Stimulated activated CD4-positive, alpha-beta T cell treated with anti-CD3 and anti-CD28 coated beads, Interleukin-1b, Interleukin-23, amount 100 ng/mL, for 1 hour (primary cell): ENCODE results near the gene EDAR.

ENCODE experiments used
- DNase-seq, 2 donors: peaks; one replicate each; pipeline ENCODE4 v3.0.0-alpha.2; 2020; ENCODE audit warnings: low read depth in 2 of 2

EDAR gene

DNA sequence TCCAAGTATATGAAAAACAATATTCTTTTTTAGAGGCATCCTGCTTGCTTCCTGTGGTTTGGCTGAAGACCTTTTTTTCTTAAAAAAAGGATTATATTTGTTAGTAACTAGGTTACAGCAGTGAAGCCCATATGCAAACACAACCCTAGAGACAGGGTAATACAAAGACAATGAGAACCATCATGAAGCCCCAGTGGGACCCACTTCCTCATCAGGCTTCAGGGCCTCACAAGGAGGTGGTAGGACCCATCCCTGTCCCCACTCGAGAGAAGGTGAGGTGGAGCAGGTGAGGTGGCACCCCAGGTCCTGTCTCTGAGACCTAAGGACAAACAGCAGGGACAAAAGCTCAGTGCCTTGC is 80.3 kb downstream of the EDAR start:
- DNase-seq, result no peak

DNA sequence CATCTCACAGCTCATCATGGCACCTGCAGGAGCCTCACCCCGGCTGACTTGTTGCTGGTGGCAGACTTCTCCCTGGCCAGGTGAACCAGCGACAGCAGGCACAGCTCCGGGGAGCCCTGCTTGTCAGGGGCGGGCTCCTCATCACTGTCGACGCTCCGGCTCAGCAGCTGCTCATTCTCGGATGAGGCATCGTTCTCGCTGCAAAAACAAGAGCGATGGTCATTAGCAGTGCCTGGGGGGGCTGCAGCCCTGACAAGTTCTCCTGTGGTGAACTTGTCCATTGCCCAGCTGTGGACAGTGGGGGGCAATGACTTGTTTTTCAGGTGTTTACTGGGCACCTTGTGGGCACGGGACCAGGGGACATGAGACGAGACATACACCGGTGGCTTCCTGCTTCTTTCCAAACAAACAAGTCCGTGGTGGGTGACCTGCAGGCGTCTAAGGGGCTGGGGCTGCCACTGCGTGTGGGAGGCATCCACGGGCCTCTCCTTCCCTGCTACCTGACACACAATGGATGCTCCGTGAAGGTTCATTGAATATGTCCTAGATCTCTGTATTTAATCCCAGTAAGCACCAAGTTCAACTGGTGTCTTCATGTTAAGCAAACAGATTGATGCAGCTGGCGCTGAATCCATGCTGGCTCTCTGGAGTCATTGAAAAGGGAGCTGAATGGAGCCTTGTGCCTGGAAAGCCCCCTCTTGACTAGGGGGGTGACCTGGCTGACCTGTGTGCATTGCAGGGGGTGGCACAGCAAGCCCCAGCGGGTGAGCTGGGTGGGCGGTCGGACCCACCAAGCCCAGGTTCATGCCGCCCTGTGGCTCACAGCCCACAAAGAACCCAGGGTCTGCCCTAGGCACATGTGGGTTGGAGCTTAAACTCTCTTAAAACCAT is 81.0 kb downstream of the EDAR start:
- no peak for DNase-seq

- no peak for DNase-seq
Observed at GRCh38 chr2:108906403-108907077, 82.5 kb downstream of the EDAR start.

- DNase-seq, result no peak
Observed at GRCh38 chr2:108905906-108906305, 83.1 kb downstream of the EDAR start.

DNA sequence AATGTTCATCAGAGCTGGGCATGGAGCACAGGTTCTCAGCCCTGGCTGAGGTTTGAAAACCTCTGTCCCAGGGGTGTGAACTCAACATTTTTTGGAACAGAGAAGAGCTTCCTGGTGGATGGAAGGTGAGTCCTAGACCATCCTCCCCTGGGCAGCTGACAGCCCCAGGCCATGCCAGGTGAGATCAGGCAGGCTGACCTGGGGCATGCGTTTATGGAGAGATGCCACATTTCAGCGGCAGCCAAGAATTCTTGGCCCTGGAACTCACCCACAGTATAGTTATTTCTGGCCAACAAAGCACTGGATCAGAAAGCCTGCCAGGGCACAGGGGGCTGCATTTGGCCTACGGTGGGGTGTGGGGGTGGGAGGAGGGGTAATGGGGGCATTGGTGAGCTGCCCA is 83.8 kb downstream of the EDAR start:
- DNase-seq, result no peak

GRCh38 chr2:108904680-108905079 is 84.3 kb downstream of the EDAR start:
- no peak for DNase-seq

DNA sequence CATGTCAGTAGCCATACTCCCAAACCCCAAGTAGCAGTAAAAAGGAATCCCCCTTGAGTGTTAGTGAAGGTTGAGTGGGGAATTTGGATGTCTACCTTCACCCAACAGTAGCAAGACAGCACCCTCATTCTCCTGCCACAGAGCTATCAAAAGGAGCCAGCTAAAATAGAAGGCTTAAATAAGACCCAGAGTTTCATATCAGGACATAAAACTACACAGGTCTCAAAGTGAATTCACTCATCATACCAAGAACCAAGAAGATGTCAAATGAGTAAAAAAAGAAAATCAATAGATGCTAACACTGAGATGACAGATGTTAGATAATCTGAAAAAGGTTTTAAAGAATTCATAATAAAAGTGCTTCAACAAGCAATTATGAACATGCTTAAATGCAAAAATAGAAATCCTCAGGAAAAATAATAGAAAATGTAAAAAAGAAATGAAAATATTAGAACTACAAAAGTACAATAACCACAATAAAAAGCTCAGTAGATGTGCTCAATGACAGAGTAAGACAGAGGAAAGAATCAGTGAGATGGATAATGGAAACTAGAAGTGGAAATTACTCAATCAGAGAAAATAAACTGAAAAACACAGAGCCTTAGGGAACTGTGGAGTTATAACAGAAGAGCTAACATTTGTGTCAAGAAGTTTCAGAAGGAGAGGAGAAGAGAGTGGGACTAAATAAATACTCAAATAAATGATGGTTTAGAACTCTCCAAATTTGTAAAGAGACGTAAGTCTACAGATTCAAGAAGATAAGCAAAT is 90.5 kb downstream of the EDAR start:
- DNase-seq, result no peak

DNA sequence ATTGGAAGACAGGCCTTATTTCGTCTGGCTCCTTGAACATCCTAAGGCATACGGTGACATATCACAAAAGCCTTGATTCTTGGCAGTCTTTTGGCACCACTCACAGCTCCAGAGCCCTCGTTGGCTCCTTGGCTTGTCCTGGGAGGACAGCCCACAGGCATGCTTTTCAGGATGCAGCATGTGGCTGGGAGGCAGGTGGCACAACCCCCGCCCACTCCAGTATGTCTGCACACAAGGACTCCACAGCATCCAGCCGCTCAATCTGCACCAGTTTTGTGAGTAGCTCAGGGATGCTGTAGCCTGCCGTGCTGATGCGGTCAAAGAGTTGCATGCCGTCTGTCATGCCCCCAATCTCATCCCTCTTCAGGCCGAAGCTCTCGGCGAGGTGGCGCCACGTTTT is 92.3 kb downstream of the EDAR start:
- no peak for DNase-seq

GRCh38 chr2:108895188-108895587 is 93.8 kb downstream of the EDAR start:
- DNase-seq, result no peak

- no peak for DNase-seq
Observed at GRCh38 chr2:108894766-108895165, 94.3 kb downstream of the EDAR start.

DNA sequence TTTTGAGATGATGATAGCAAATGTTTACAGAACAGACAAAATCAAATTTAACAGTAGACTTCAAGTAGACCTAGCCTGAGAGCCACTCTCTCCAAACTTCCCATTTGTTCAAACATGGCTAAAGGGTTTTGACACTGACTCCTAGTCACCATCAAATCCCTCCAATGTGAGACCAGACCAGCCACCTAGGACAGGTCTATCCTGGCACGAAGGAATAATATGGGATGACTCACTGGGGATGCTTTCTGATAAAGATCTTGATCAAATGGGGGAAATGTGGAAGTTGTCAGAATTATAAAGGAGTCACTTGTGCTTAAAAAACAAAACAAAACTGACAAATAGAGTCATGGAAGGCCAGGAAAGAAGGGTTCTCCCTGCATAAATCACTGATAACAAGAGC is 95.7 kb downstream of the EDAR start:
- no peak for DNase-seq

- DNase-seq, result no peak
Observed at GRCh38 chr2:108889907-108890306, 99.1 kb downstream of the EDAR start.

DNA sequence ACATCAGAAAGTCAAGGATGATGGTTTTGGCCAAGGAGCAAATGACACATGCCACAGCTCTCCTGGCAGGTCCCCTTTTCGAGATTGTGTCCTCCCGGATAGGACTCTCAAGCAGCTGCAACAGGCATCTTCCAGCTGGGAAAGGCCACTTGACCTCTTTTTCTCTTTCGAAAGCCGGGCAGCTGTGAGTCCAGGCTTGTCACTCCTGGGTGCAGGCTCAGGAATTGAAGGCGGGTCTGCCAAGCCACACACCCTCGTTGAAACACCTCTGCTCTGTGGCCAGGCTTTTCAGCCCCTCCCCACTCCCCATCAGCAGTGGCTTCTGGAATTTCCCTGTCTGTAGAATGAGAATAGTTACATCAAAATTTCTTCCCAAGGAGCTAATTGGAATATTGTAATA is 104.4 kb downstream of the EDAR start:
- DNase-seq, result no peak

DNA sequence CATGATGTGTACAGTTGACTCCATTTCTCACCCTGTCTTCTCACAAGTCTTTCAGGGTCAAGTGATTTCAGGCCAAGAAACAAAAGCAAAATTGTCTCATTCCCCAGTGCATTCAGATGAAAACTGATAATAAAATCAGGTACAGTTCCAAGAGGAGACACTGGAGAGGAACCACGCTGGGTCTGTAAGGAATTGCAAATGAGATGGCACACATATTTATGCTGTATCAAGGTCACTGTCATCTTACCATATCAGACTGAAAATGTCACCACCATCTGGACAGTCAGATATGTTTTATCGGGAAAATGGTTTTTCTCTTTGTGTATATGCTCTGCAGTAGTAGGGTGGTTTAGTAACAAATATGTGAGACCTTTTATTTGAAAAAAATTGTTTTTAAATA is 110.7 kb downstream of the EDAR start:
- DNase-seq, result no peak

DNA sequence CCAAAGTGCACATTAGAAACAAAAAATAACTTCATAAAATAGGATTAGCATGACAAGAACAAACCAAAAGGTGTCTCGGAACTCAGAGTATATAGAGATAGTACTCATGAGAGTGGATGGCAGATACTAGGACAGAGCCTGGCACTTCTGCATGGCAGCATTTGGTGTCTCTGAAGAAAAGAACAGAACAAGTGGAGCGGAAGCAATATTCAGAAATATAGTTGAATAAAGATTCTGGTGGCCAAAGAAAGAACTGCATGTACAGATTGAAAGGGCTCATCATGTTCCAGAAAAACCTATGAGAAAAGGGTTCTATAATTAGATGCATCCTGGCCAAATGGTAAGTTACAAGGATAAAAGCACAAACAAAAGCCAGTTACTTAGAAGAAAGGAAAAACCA is 111.5 kb downstream of the EDAR start:
- no peak for DNase-seq

DNA sequence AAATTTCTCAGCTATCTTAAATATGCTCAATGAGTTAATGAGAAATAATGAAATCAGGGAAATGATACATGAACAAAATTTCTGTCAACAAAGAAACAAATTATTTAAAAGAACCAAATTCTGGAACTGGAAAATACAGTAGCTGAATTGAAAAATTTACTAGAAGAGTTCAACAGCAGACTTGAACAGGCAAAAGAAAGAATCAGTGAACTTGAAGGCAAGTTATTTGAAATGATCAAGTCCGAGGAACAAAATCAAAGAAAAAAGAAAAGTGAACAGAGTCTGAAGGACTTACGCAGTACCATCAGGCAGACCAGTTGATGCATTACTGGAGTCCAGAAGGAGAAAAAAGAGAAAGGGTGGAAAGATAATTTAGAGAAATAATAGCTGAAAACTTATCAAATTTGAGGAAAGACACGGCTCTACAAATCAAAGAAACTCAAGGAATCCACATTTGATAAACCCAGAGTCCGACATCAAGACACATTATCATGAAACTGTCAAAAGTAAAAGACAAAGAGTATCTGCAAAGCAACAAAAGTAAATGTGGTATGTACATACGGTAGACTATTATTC is 118.9 kb downstream of the EDAR start:
- no peak for DNase-seq

DNA sequence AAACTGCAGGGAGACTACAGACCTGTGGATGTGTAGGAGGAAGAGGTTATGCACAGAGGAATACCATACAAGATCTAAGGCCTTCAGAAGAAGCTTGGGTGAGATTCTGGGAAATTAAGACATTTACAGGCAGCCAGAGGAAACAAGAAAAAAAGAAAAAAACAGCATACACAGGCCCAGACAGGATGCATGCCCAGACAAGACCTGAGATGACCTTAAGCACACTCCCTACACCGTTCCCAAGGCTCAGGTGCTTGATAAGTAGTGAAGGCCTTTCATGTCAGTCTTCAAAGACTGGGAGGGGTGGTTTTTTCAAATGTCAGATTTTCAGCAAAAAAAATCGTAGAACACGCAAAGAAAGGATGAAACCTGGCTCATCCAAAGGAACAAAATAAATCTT is 119.5 kb downstream of the EDAR start:
- no peak for DNase-seq

DNA sequence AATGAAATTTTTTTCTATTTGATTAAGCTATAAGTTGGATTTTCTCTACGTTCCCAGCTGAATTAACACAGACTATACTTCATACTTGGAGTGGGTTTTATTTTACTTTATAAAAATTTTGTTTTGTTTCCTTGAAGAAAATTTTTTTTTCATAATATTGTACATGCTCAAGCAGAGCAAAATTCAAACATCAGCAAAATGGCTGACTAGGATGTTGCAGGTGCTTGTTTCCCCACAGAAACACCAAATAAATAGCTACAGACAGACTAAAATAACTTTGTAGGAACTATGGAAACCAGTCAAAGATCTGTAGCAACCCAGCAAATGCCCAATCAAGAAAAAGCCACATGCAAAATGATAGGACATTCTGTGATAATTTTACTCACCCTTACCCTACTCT is 120.1 kb downstream of the EDAR start:
- DNase-seq, result no peak

- DNase-seq, result no peak
Observed at GRCh38 chr2:108866041-108866440, 123.0 kb downstream of the EDAR start.

- DNase-seq, result no peak
Observed at GRCh38 chr2:108858894-108859293, 130.1 kb downstream of the EDAR start.

- DNase-seq, result no peak
Observed at GRCh38 chr2:108855194-108855593, 133.8 kb downstream of the EDAR start.

DNA sequence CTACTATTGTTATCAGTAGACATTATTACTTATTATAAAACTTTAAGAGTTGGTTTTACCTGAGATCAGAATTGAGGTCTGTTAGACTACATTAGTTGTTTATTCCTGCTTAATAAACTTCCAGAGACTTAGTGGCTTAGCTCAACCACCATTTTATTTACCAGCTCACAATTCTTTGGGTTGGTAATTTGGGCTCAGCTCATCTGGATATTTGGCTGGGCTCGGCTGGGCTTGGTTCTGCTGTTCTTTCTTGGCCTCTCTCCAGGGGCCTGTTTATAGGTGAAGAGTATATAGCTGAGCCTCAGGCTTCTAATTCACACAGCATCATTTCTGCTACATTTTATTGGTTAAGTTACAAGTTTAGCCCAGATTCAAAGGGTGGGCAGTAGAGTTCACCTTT is 134.5 kb downstream of the EDAR start:
- no peak for DNase-seq
